H9 (cell line): Measurements from ENCODE around the gene ARHGAP26. TPM values are rescaled to one million over a fixed set of nuclear protein-coding genes. Genes with fewer than 3 reads are reported as not detected.

Experiments
- DNase-seq: peaks from one replicate; pipeline ENCODE4 v3.0.0-alpha.2; 2017
- H2AFZ ChIP-seq: one replicate; pipeline ENCODE4 v1.6.1; 2013; ENCODE audit warnings: mild to moderate bottlenecking, low read length, control low read depth, moderate library complexity
- H2AK5ac ChIP-seq: 2 replicates; pipeline ENCODE4 v1.6.1; 2013; ENCODE audit warnings: low read length, control low read depth, mixed read lengths; ENCODE audit not compliant: insufficient read length
- H2BK120ac ChIP-seq: one replicate; pipeline ENCODE4 v1.6.1; 2013; ENCODE audit warnings: low read depth, mild to moderate bottlenecking, low read length, control low read depth, inconsistent platforms; ENCODE audit not compliant: poor library complexity, severe bottlenecking
- H2BK12ac ChIP-seq: 2 replicates; pipeline ENCODE4 v1.6.1; 2013; ENCODE audit warnings: low read length, control low read depth, mixed read lengths, low read depth; ENCODE audit not compliant: insufficient read length
- H2BK15ac ChIP-seq: 2 replicates; pipeline ENCODE4 v1.6.1; 2013; ENCODE audit warnings: low read depth, low read length, control low read depth
- H2BK20ac ChIP-seq: one replicate; pipeline ENCODE4 v1.6.1; 2013; ENCODE audit warnings: low read depth, mild to moderate bottlenecking, low read length, control low read depth, inconsistent platforms; ENCODE audit not compliant: poor library complexity, severe bottlenecking
- H2BK5ac ChIP-seq: 2 replicates; pipeline ENCODE4 v1.6.1; 2013; ENCODE audit warnings: low read length, control low read depth, mixed read lengths; ENCODE audit not compliant: insufficient read length
- H3K14ac ChIP-seq: 2 replicates; pipeline ENCODE4 v1.6.1; 2013; ENCODE audit warnings: low read length, control low read depth; ENCODE audit not compliant: insufficient read depth
- H3K18ac ChIP-seq: 2 replicates; pipeline ENCODE4 v1.6.1; 2013; ENCODE audit warnings: low read depth, mild to moderate bottlenecking, mixed read lengths, low read length, control low read depth; ENCODE audit not compliant: insufficient read length
- H3K23ac ChIP-seq: 2 replicates; pipeline ENCODE4 v1.6.1; 2013; ENCODE audit warnings: low read length, control low read depth, mixed read lengths, low read depth; ENCODE audit not compliant: insufficient read length
- H3K23me2 ChIP-seq: 2 replicates; pipeline ENCODE4 v1.6.1; 2013; ENCODE audit warnings: low read depth, mild to moderate bottlenecking, mixed read lengths, low read length, control low read depth; ENCODE audit not compliant: insufficient read length, poor library complexity, severe bottlenecking
- H3K27ac ChIP-seq: 2 replicates; pipeline ENCODE4 v1.5.1; 2013; ENCODE audit warnings: low read length, control low read depth, mixed read lengths, low read depth; ENCODE audit not compliant: insufficient read length
- H3K27me3 ChIP-seq: 2 replicates; pipeline ENCODE4 v1.6.1; 2013; ENCODE audit warnings: low read length, control low read depth, inconsistent platforms; ENCODE audit not compliant: insufficient read depth
- H3K4ac ChIP-seq: 2 replicates; pipeline ENCODE4 v1.6.1; 2013; ENCODE audit warnings: low read depth, mild to moderate bottlenecking, control low read depth, inconsistent platforms, low read length, moderate library complexity
- H3K4me1 ChIP-seq: 2 replicates; pipeline ENCODE4 v1.6.1; 2013; ENCODE audit warnings: low read length, control low read depth, inconsistent platforms; ENCODE audit not compliant: insufficient read depth
- H3K4me2 ChIP-seq: 2 replicates; pipeline ENCODE4 v1.6.1; 2013; ENCODE audit warnings: low read length, control low read depth, mixed read lengths; ENCODE audit not compliant: insufficient read length, insufficient read depth
- H3K56ac ChIP-seq: 2 replicates; pipeline ENCODE4 v1.6.1; 2013; ENCODE audit warnings: low read depth, mild to moderate bottlenecking, mixed read lengths, low read length, control low read depth; ENCODE audit not compliant: insufficient read length
- H3K79me1 ChIP-seq: 2 replicates; pipeline ENCODE4 v1.6.1; 2013; ENCODE audit warnings: low read depth, mild to moderate bottlenecking, moderate library complexity, low read length, control low read depth, inconsistent platforms; ENCODE audit not compliant: insufficient read depth, poor library complexity, severe bottlenecking
- H3K79me2 ChIP-seq: 2 replicates; pipeline ENCODE4 v1.6.1; 2013; ENCODE audit warnings: low read length, control low read depth, inconsistent platforms; ENCODE audit not compliant: insufficient read depth
- H3K9ac ChIP-seq: 2 replicates; pipeline ENCODE4 v1.6.1; 2013; ENCODE audit warnings: low read length, control low read depth, mixed read lengths; ENCODE audit not compliant: insufficient read length; ENCODE audit errors: extremely low read depth
- H3K9me3 ChIP-seq: one replicate; pipeline ENCODE4 v1.6.1; 2013; ENCODE audit warnings: low read depth, low read length, inconsistent platforms; ENCODE audit not compliant: control insufficient read depth
- H3T11ph ChIP-seq: one replicate; pipeline ENCODE4 v1.6.1; 2013; ENCODE audit warnings: mild to moderate bottlenecking, low read length, control low read depth, inconsistent platforms
- H4K20me1 ChIP-seq: one replicate; pipeline ENCODE4 v1.6.1; 2013; ENCODE audit not compliant: control insufficient read depth, insufficient read length, insufficient read depth
- H4K5ac ChIP-seq: 2 replicates; pipeline ENCODE4 v1.6.1; 2013; ENCODE audit warnings: low read depth, mild to moderate bottlenecking, mixed read lengths, low read length, control low read depth; ENCODE audit not compliant: insufficient read length
- H4K8ac ChIP-seq: replicated peaks from 2 replicates; pipeline ENCODE4 v1.6.1; 2013; ENCODE audit warnings: low read length, control low read depth, mixed read lengths, low read depth; ENCODE audit not compliant: insufficient read length
- H4K91ac ChIP-seq: 2 replicates; pipeline ENCODE4 v1.6.1; 2013; ENCODE audit warnings: low read depth, mild to moderate bottlenecking, moderate library complexity, mixed read lengths, low read length, control low read depth; ENCODE audit not compliant: insufficient read length
- H3K27ac Mint-ChIP-seq, 3 experiments: 2 replicates in 2 of 3; 3 replicates in 1 of 3; pipeline ENCODE4 v1.8.0; 2020 to 2021; ENCODE audit warnings: mixed read lengths in 3 of 3, mild to moderate bottlenecking in 1 of 3, moderate library complexity in 1 of 3
- H3K27me3 Mint-ChIP-seq: 2 replicates; pipeline ENCODE4 v1.8.0; 2021; ENCODE audit warnings: low read depth, mild to moderate bottlenecking, moderate library complexity, mixed read lengths
- H3K36me3 Mint-ChIP-seq, 3 experiments: 2 replicates in 2 of 3; 3 replicates in 1 of 3; pipeline ENCODE4 v1.8.0; 2020 to 2021; ENCODE audit warnings: low read depth in 3 of 3, mixed read lengths in 3 of 3; ENCODE audit not compliant: insufficient read depth in 1 of 3
- H3K4me1 Mint-ChIP-seq, 2 experiments: 2 replicates each; pipeline ENCODE4 v1.8.0; 2020; ENCODE audit warnings: mixed read lengths in 2 of 2
- H3K4me3 Mint-ChIP-seq, 2 experiments: 2 replicates in 1 of 2; 3 replicates in 1 of 2; pipeline ENCODE4 v1.8.0; 2020 to 2021; ENCODE audit warnings: mild to moderate bottlenecking in 2 of 2, mixed read lengths in 2 of 2, moderate library complexity in 1 of 2
- H3K9me3 Mint-ChIP-seq, 2 experiments: 2 replicates in 1 of 2; 3 replicates in 1 of 2; pipeline ENCODE4 v1.8.0; 2020; ENCODE audit warnings: mild to moderate bottlenecking in 2 of 2, mixed read lengths in 2 of 2, moderate library complexity in 1 of 2
- WGBS: extraction: QIAGEN DNeasy Blood & Tissue Kit; methylation state at CpG from one replicate; pipeline ENCODE4 v1.1.7; 2013; ENCODE audit warnings: missing lambda C conversion rate, low lambda C conversion rate, mixed read lengths; ENCODE audit not compliant: insufficient read length; ENCODE audit errors: extremely low coverage; 5-methylcytosine and 5-hydroxymethylcytosine counted together
- total RNA-seq: library from RNA; stranded (reverse); gene quantifications from 2 replicates; pipeline ENCODE4 v1.2.1, GENCODE V29; 2021
- TF ChIP-seq, protein P1 (sequence below): fragments of 200-600 bp; sonication (generic); conservative IDR thresholded peaks from 3 replicates; pipeline ENCODE4 v1.8.0; 2021; ENCODE audit warnings: antibody characterized with exemption, mild to moderate bottlenecking

Gene ARHGAP26
- total RNA-seq, 1 experiment from 2014 or later, result 13.8 TPM

DNA sequence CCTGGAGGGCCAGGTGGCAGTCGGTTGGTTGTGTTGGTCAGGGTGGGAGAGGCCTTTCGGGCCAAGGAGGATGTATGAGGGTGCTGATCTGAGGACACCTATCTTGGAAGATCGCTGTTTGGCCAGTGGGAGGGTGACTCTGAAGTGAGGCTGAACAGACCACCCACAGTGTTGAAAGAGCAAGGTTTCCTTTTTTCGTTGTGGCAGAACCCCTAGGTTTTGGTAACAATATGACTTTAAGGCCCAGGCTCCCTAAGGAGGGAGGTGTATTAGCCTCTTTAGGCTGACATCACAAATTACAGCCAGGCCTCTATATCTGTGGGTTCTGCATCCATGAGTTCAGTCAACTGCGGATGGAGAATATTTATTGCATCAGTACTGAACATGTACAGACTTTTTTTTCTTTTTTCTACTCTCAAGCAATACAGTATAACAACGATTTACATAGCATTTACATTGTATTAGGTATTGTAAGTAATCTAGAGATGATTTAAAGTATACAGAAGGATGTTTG, 86.1 kb downstream of the ARHGAP26 start:
- no peaks in the 10 kb centered on the region for H3K79me1 ChIP-seq
- no peak overlapping the region for H3K56ac ChIP-seq
- H2BK20ac ChIP-seq, result no peak overlapping the region
- no peak overlapping the region for H2BK12ac ChIP-seq
- H3K9me3 ChIP-seq, result no peaks in the 10 kb centered on the region
- no peak overlapping the region for H2AK5ac ChIP-seq
- no peak overlapping the region for H4K91ac ChIP-seq
- Mint-ChIP-seq H3K27me3 (no peaks in the 10 kb centered on the region), H3K4me1 (peaks cover 25 to 27% of the 10 kb centered on the region in 2 experiments), H3K36me3 (no peaks in the 10 kb centered on the region), H3K9me3 (no peaks in the 10 kb centered on the region; a peak in 1 of 5 replicates), H3K27ac (peak overlapping the region; percentile 13 to 55 (median 17); a peak in 3 of 7 replicates), H3K4me3 (no peak overlapping the region)
- no peak overlapping the region for H3K18ac ChIP-seq
- no peaks in the 10 kb centered on the region for H4K20me1 ChIP-seq
- H2BK120ac ChIP-seq, result no peak overlapping the region
- H3K27ac ChIP-seq, result no peak overlapping the region
- H3K79me2 ChIP-seq, result peaks cover 2% of the 10 kb centered on the region; the same call in 1 of the 2 replicates
- H4K8ac ChIP-seq, result no peak overlapping the region
- H4K5ac ChIP-seq, result no peak overlapping the region
- H2BK15ac ChIP-seq, result no peak overlapping the region
- no peaks in the 10 kb centered on the region for H3K27me3 ChIP-seq
- peaks cover 4% of the 10 kb centered on the region; the same call in 1 of the 2 replicates for H3K4me1 ChIP-seq
- H3K9ac ChIP-seq, result no peak overlapping the region
- WGBS, result no CpG with 5 or more reads among the region's 6 CpGs
- no peak overlapping the region for H3T11ph ChIP-seq
- DNase-seq, result no peak
- no peak overlapping the region for H3K4me2 ChIP-seq
- H2BK5ac ChIP-seq, result no peak overlapping the region
- H3K23me2 ChIP-seq, result no peaks in the 10 kb centered on the region
- peak overlapping the region; percentile 39 for H3K14ac ChIP-seq
- H3K4ac ChIP-seq, result no peak overlapping the region
- H3K23ac ChIP-seq, result no peak overlapping the region
- TF ChIP-seq, protein P1, sequence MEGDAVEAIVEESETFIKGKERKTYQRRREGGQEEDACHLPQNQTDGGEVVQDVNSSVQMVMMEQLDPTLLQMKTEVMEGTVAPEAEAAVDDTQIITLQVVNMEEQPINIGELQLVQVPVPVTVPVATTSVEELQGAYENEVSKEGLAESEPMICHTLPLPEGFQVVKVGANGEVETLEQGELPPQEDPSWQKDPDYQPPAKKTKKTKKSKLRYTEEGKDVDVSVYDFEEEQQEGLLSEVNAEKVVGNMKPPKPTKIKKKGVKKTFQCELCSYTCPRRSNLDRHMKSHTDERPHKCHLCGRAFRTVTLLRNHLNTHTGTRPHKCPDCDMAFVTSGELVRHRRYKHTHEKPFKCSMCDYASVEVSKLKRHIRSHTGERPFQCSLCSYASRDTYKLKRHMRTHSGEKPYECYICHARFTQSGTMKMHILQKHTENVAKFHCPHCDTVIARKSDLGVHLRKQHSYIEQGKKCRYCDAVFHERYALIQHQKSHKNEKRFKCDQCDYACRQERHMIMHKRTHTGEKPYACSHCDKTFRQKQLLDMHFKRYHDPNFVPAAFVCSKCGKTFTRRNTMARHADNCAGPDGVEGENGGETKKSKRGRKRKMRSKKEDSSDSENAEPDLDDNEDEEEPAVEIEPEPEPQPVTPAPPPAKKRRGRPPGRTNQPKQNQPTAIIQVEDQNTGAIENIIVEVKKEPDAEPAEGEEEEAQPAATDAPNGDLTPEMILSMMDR, result no peak
- no peak overlapping the region for H2AFZ ChIP-seq
